WI38 (cell line): ENCODE measurements around the gene MAMDC4.

Experiments
- H3K4me3 ChIP-seq: 2 replicates; pipeline ENCODE4 v1.5.1; 2011; ENCODE audit warnings: low read depth, mild to moderate bottlenecking, control low read depth, low read length
- CTCF ChIP-seq: IDR thresholded peaks from 2 replicates; pipeline ENCODE4 v1.5.1; 2012; ENCODE audit warnings: low read depth, mild to moderate bottlenecking, control low read depth, low read length

The MAMDC4 gene

GRCh38 chr9:136821826-136822544, 30.2 kb upstream of the MAMDC4 start:
- H3K4me3 ChIP-seq: no peak overlapping the region
- no peak for TF ChIP-seq CTCF

GRCh38 chr9:136823136-136824046, 28.8 kb upstream of the MAMDC4 start:
- no peak overlapping the region for H3K4me3 ChIP-seq
- TF ChIP-seq CTCF: no peak

- no peak overlapping the region for H3K4me3 ChIP-seq
- TF ChIP-seq CTCF: no peak
Measured at GRCh38 chr9:136824496-136825225, 27.5 kb upstream of the MAMDC4 start.

GRCh38 chr9:136825295-136826187, 26.6 kb upstream of the MAMDC4 start:
- H3K4me3 ChIP-seq: no peak overlapping the region
- no peak for TF ChIP-seq CTCF

GRCh38 chr9:136826188-136826541, 26.0 kb upstream of the MAMDC4 start:
- no peak for TF ChIP-seq CTCF

GRCh38 chr9:136826703-136827582, 25.2 kb upstream of the MAMDC4 start:
- no peak overlapping the region for H3K4me3 ChIP-seq
- no peak for TF ChIP-seq CTCF

More at GRCh38 chr9:136826188-136826541, 26.0 kb upstream of the MAMDC4 start:
- no peak overlapping the region for H3K4me3 ChIP-seq
